Hepatocyte (in vitro differentiated cells): ENCODE results near the gene TMED8. TPM values are rescaled to one million over a fixed set of nuclear protein-coding genes. Genes with fewer than 3 reads are reported as not detected.

ENCODE experiments used
- DNase-seq: peaks from one replicate; pipeline ENCODE4 v3.0.0-alpha.2; 2016; ENCODE audit warnings: low spot score
- H2AFZ ChIP-seq: fragments of 200-600 bp; sonication (generic); 2 replicates; pipeline ENCODE4 v1.6.0; 2016; ENCODE audit warnings: antibody characterized with exemption, mild to moderate bottlenecking
- H3K27ac ChIP-seq: fragments of 200-600 bp; sonication (generic); 2 replicates; pipeline ENCODE4 v1.5.1; 2016; ENCODE audit warnings: mild to moderate bottlenecking
- H3K27me3 ChIP-seq: fragments of 200-600 bp; sonication (generic); 2 replicates; pipeline ENCODE4 v1.6.1; 2016
- H3K36me3 ChIP-seq: fragments of 200-600 bp; sonication (generic); replicated peaks from 2 replicates; pipeline ENCODE4 v1.5.1; 2016; ENCODE audit warnings: low read depth; ENCODE audit not compliant: insufficient read depth
- H3K4me1 ChIP-seq: fragments of 200-600 bp; sonication (generic); 2 replicates; pipeline ENCODE4 v1.5.1; 2016; ENCODE audit warnings: mild to moderate bottlenecking, moderate library complexity; ENCODE audit not compliant: insufficient read depth
- H3K4me2 ChIP-seq: fragments of 200-600 bp; sonication (generic); 2 replicates; pipeline ENCODE4 v1.6.0; 2016
- H3K4me3 ChIP-seq: fragments of 200-600 bp; sonication (generic); 2 replicates; pipeline ENCODE4 v1.5.1; 2016; ENCODE audit warnings: mild to moderate bottlenecking
- H3K79me2 ChIP-seq: fragments of 200-600 bp; sonication (generic); 2 replicates; pipeline ENCODE4 v1.6.0; 2017; ENCODE audit warnings: mild to moderate bottlenecking
- H3K9me2 ChIP-seq: fragments of 200-600 bp; sonication (generic); replicated peaks from 2 replicates; pipeline ENCODE4 v1.6.0; 2017; ENCODE audit warnings: mild to moderate bottlenecking; ENCODE audit not compliant: insufficient read depth
- H3K9me3 ChIP-seq: fragments of 200-600 bp; sonication (generic); 2 replicates; pipeline ENCODE4 v1.5.1; 2016; ENCODE audit warnings: low read depth, mild to moderate bottlenecking
- H4K20me1 ChIP-seq: fragments of 200-600 bp; sonication (generic); 2 replicates; pipeline ENCODE4 v1.6.0; 2016; ENCODE audit warnings: mild to moderate bottlenecking; ENCODE audit not compliant: insufficient read depth, poor library complexity, severe bottlenecking
- EZH2 ChIP-seq: fragments of 200-600 bp; sonication (generic); IDR thresholded peaks from 2 replicates; pipeline ENCODE4 v1.6.1; 2016; ENCODE audit warnings: antibody characterized with exemption, mild to moderate bottlenecking, borderline replicate concordance
- EZH2phosphoT487 ChIP-seq: fragments of 200-600 bp; sonication (generic); IDR thresholded peaks from one replicate; pipeline ENCODE4 v1.6.1; 2018; ENCODE audit warnings: antibody characterized with exemption, mild to moderate bottlenecking, low read depth, moderate library complexity; ENCODE audit not compliant: unreplicated experiment, severe bottlenecking
- WGBS: methylation state at CpG from one replicate; pipeline ENCODE4 v1.1.6; 2016; ENCODE audit warnings: low lambda C conversion rate; ENCODE audit errors: missing lambda C conversion rate; 5-methylcytosine and 5-hydroxymethylcytosine counted together
- polyA plus RNA-seq: library from polyadenylated mRNA; unstranded; fragments of >200 nt; fragmentation: Nextera tagmentation; extraction: Ambion mirVana; gene quantifications from 2 replicates; pipeline ENCODE4 v1.2.1, GENCODE V29; 2016
- total RNA-seq: library from RNA; depleted of rRNA; stranded (reverse); fragments of >200 nt; gene quantifications from 2 replicates; pipeline ENCODE4 v1.2.3, GENCODE V29; 2014
- TF ChIP-seq, protein P1 (sequence below): fragments of 200-600 bp; sonication (generic); IDR thresholded peaks from 2 replicates; pipeline ENCODE4 v1.5.1; 2016; ENCODE audit warnings: antibody characterized with exemption, mild to moderate bottlenecking; ENCODE audit not compliant: poor library complexity

Gene TMED8
- total and polyA plus RNA-seq, 2 experiments from 2014 or later: 4.0 to 16.0 TPM

DNA sequence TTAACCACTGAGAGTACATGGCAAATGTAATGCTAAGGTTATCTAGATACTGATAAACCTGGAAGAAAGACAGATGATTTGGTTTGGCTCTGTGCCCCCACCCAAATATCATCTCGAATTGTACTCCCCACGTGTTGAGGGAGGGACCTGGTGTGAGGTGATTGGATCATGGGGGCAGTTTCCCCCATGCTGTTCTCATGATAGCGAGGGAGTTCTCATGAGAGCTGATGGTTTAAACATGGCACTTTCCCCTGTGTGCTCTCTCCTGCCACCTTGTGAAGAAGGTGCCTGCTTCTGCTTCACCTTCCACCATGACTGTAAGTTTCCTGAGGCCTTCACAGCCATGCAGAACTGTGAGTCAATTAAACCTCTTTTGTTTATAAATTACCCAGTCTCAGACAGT is 32.2 kb upstream of the TMED8 start:
- H3K4me2 ChIP-seq: no peak overlapping the region
- H4K20me1 ChIP-seq: no peaks in the 10 kb centered on the region
- peak; percentile 37 for DNase-seq
- no peak for TF ChIP-seq EZH2phosphoT487
- TF ChIP-seq, protein P1, sequence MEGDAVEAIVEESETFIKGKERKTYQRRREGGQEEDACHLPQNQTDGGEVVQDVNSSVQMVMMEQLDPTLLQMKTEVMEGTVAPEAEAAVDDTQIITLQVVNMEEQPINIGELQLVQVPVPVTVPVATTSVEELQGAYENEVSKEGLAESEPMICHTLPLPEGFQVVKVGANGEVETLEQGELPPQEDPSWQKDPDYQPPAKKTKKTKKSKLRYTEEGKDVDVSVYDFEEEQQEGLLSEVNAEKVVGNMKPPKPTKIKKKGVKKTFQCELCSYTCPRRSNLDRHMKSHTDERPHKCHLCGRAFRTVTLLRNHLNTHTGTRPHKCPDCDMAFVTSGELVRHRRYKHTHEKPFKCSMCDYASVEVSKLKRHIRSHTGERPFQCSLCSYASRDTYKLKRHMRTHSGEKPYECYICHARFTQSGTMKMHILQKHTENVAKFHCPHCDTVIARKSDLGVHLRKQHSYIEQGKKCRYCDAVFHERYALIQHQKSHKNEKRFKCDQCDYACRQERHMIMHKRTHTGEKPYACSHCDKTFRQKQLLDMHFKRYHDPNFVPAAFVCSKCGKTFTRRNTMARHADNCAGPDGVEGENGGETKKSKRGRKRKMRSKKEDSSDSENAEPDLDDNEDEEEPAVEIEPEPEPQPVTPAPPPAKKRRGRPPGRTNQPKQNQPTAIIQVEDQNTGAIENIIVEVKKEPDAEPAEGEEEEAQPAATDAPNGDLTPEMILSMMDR: peak; percentile 39
- no peak for TF ChIP-seq EZH2
- H3K79me2 ChIP-seq: no peaks in the 10 kb centered on the region
- H3K27me3 ChIP-seq: no peaks in the 10 kb centered on the region
- H3K4me3 ChIP-seq: no peak overlapping the region
- no peaks in the 10 kb centered on the region for H3K9me3 ChIP-seq
- H3K36me3 ChIP-seq: no peaks in the 10 kb centered on the region
- WGBS: 15% methylated on average over 3 of the region's 3 CpGs
- no peak overlapping the region for H3K27ac ChIP-seq
- no peak overlapping the region for H2AFZ ChIP-seq
- H3K9me2 ChIP-seq: no peaks in the 10 kb centered on the region
- H3K4me1 ChIP-seq: no peaks in the 10 kb centered on the region

DNA sequence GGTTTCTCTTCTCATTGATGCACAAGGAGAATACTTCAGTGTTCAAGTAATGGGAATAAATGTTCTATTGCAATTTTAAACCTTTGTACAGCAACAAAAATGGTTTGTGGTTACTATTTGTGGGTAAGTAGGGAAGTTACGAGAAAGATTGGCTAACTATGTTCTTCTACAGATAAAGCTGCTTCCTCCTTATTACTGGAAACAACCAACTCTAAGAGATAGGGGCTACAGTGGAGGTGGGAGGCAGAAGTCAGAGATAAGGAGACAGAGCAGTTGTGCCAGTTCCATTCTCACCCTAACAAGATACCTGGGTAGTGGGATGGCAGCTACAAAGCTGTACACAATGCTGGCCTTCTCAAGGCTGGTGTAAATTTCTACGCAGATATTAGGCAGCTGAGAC is 30.3 kb upstream of the TMED8 start:
- Histone ChIP-seq H3K36me3 (no peaks in the 10 kb centered on the region), H3K9me3 (no peaks in the 10 kb centered on the region), H2AFZ (no peak overlapping the region), H3K4me1 (no peaks in the 10 kb centered on the region), H3K9me2 (no peaks in the 10 kb centered on the region), H3K79me2 (no peaks in the 10 kb centered on the region), H4K20me1 (no peaks in the 10 kb centered on the region), H3K27me3 (no peaks in the 10 kb centered on the region), H3K4me3 (no peak overlapping the region), H3K27ac (peak overlapping the region; percentile 34), H3K4me2 (no peak overlapping the region)
- TF ChIP-seq, protein P1: no peak
- no peak for TF ChIP-seq EZH2
- no peak for TF ChIP-seq EZH2phosphoT487
- no peak for DNase-seq
- 86% methylated on average over 2 of the region's 2 CpGs for WGBS

DNA sequence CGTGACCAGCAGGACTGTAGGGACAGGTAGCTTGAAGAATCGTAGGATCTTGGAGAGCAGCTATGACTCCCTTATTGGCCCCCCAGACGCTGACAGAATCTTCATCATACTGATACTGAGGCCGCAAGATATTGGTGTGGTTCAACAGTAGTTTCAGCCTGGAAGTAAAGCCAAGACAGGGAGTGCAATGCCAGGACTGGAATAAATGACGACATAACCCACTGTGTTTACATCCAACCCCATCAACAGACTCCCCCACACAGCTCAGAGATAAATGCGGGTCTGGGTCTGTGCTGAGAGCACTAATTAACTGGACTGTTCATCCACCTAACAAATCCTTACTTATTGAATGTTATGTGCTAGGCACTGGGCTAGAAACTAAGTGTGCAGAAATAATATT is 29.8 kb upstream of the TMED8 start:
- WGBS: 76% methylated on average over 6 of the region's 6 CpGs

More for the DNA sequence above, 29.8 kb upstream of the TMED8 start:
- Histone ChIP-seq H3K27me3 (no peaks in the 10 kb centered on the region), H3K9me2 (no peaks in the 10 kb centered on the region), H3K27ac (peak overlapping the region; percentile 34), H3K4me2 (no peak overlapping the region), H3K4me3 (no peak overlapping the region), H4K20me1 (no peaks in the 10 kb centered on the region), H3K4me1 (no peaks in the 10 kb centered on the region), H3K36me3 (no peaks in the 10 kb centered on the region), H2AFZ (no peak overlapping the region), H3K79me2 (no peaks in the 10 kb centered on the region), H3K9me3 (no peaks in the 10 kb centered on the region)
- peak; percentile 11 for DNase-seq
- TF ChIP-seq, protein P1: no peak
- TF ChIP-seq EZH2phosphoT487 (no peak), EZH2 (no peak)
